NB4 (cell line): ENCODE data around the gene ANP32A.

Experiments
- DNase-seq: peaks from one replicate; pipeline ENCODE4 v3.0.0; 2010; ENCODE audit warnings: low read depth
- H3K4me3 ChIP-seq: one replicate; pipeline ENCODE4 v1.5.1; 2011; ENCODE audit warnings: mild to moderate bottlenecking, low read depth, low read length, moderate library complexity
- CTCF ChIP-seq: IDR thresholded peaks from one replicate; pipeline ENCODE4 v1.5.1; 2012; ENCODE audit warnings: low read depth, low read length
- MAX ChIP-seq: IDR thresholded peaks from 2 replicates; pipeline ENCODE4 v1.6.1; 2011; ENCODE audit warnings: low read depth, low read length
- MYC ChIP-seq: IDR thresholded peaks from 2 replicates; pipeline ENCODE4 v1.6.1; 2011; ENCODE audit warnings: low read depth, low read length
- POLR2A ChIP-seq: IDR thresholded peaks from 2 replicates; pipeline ENCODE4 v1.6.1; 2011; ENCODE audit warnings: mild to moderate bottlenecking; ENCODE audit not compliant: insufficient read length; ENCODE audit errors: extremely low read depth

Gene ANP32A

GRCh38 chr15:68789534-68790241 lies 31.0 kb downstream of the ANP32A start:
- no peak overlapping the region for H3K4me3 ChIP-seq
- no peak for DNase-seq
- TF ChIP-seq CTCF (no peak), MAX (no peak), MYC (no peak), POLR2A (no peak)

GRCh38 chr15:68789091-68789490 lies 31.6 kb downstream of the ANP32A start:
- H3K4me3 ChIP-seq = no peak overlapping the region
- DNase-seq = no peak
- TF ChIP-seq CTCF = no peak
- no peak for TF ChIP-seq POLR2A
- no peak for TF ChIP-seq MYC
- no peak for TF ChIP-seq MAX

DNA sequence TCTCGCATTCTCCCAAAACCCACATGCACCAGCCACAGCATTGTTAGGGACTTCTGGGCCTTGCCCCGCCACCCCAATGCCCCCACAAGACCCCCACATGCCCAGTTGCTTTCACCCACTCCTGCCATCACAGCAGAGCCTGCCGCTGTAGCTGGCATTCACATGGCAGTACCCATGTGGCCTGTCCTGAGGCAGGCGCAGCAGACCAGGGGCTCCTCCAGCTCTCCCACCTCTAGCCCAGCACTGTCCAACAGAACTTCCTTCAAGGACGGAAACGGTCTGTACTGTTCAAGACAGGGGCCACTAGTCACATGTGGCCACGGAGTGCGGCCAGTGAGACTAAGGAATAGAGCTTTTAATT lies 32.5 kb downstream of the ANP32A start:
- H3K4me3 ChIP-seq = no peak overlapping the region
- no peak for TF ChIP-seq POLR2A
- no peak for TF ChIP-seq MYC
- no peak for TF ChIP-seq CTCF
- TF ChIP-seq MAX = no peak
- no peak for DNase-seq

DNA sequence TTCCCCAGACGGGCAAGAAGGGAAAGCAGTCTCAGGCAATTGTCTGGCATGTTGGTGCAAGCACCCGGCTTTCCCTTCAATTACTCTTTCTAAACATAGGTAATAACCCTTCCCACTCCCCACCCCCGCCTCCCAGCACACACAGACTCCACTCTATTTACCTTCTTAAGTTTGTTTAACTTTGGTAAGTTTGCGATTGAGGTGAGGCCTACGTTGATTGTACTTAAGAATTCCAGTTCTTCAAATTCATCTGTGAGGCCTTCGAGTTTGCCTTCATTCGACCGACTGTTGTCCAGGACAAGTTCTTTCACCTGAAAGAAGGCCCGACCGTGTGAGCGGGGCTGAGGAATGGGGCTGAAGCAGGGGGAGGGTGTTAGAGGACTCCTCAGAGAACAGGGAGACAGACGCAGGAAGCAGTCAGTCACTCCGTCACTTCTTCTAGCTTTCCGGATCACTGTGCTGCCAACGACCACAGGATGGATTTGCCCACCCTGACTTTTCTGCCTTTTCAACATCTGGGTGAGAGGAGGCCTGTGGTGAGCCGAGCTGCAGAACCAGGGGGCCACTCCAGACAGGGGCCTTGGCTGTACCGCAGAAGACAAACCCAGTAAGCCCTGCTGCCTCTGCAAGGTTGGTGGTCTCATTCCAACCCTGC lies 33.0 kb downstream of the ANP32A start:
- no peak for DNase-seq
- H3K4me3 ChIP-seq = no peak overlapping the region
- TF ChIP-seq MYC (no peak), CTCF (no peak), POLR2A (no peak)

DNA sequence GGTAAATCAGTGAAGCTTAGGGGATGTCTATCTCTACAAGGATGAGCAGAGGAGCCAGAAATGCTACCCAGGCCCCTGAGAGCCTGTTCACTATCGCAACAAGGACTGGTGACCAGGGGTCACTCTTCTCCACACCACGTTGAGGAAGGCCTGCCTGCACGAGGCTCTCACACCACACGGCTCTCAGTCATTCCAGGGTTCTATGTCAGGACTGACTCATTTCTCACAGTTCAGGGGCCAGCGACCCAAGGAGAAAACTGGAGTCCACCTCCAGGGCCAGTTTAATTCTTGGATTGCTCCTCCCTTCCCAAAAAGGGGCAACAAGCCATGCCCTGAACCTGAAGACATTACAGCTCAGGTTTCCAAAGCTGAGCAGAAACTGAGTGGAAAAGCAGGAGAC lies 33.9 kb downstream of the ANP32A start:
- DNase-seq = no peak
- TF ChIP-seq MYC (no peak), POLR2A (no peak), MAX (no peak), CTCF (no peak)
- H3K4me3 ChIP-seq = no peak overlapping the region

- no peak for TF ChIP-seq POLR2A
- no peak for TF ChIP-seq CTCF
- no peak for TF ChIP-seq MYC
- no peak for TF ChIP-seq MAX
- no peak for DNase-seq
- H3K4me3 ChIP-seq = no peak overlapping the region
Measured at GRCh38 chr15:68785541-68785940, 35.2 kb downstream of the ANP32A start.
